Lung microvascular endothelial cell (primary cell): ENCODE results near the gene FH. TPM values are rescaled to one million over a fixed set of nuclear protein-coding genes. Genes with fewer than 3 reads are reported as not detected.

Experiments
- DNase-seq, 2 donors: peaks; one replicate each; pipeline versions ENCODE4 v3.0.0 to v3.0.0-alpha.2; 2010; ENCODE audit warnings: low read depth in 2 of 2
- total RNA-seq: library from RNA; depleted of rRNA; stranded (reverse); fragments of >200 nt; gene quantifications from 2 replicates; pipeline ENCODE4 v1.2.1, GENCODE V29; 2014

Gene FH
- total RNA-seq, 1 donor from 2014 or later, result 52.2 TPM

DNA sequence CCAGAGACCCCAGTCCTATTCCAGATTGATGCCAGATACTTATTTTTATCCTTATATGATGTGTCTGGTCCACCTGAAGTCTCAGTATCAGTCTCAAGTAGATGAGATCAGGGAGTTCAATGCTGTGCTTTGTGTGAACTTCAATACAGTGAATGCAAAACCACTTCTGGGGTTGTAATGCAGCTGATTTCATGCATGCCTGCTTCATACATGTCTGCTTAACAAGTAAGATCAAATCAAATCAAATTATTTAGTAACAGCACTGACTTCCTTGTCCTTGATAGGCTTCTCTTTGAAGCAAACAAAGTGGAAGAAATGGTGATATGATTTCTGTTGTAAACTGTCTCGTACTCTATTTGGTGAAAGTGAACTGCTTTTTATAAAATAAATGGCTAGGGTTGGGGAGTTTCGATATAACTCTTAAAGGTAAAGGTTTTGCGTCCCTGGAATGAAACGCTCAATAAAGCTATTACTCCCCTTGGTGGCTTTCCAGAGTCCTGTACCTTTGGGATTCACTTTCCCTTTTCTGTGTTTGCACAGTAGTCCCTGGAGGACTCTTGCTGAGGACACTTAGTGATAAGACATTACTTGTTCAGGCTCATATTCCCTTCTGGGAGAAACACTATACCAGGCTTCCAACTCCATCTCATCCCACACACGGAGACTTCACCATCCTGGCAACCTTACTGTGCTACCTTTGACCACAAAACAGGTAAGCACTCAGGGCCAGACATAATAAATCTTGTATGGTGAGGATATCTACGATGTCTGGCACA, 59.3 kb downstream of the FH start:
- DNase-seq, result no peak

DNA sequence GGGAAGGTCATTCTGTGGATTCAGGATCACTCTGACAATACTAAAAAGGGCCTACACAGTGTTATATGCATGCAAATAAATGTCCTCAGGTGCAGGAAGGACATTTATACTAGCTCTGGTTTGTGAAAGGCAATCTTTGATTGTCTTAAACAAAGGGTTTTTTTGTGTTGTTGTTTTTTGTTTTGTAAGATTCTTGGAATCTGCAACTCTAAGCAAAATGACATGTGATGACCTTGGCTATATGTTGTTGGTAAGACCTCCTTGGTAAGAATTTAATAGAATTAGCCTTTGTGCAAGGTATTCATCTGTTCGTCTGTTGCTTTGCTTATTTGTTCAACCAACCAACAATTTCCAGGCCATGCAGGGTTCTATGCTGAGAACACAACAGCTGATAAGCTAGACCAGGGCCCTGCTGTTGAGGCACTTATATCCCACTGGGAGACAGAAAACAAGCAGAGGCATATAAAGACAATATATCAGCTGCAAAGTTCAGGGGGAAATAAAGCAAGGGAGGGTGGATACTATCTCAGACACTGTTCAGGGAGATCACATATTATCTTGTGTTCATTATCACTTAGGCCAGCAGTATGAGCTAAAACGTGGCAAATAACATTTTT, 60.3 kb downstream of the FH start:
- DNase-seq, result no peak

DNA sequence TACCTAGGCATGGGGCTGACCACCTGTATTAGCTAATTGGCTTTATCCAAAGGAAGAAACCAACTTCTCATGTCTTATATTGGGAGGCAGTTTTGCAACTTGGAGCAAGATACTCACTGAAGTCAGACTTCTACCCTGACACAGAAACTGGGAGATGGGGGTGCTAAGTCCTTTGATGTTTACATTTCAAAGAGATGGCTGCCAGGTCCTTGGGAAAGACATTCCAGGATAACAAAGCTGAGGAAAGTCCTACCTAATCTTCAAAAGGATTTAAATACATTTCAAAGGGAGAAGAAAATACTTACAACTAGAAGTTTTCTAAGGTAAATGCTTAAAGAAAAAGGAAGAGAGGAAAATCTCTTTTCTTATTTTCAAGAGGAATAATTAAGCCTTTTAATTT, 62.1 kb downstream of the FH start:
- no peak for DNase-seq

DNA sequence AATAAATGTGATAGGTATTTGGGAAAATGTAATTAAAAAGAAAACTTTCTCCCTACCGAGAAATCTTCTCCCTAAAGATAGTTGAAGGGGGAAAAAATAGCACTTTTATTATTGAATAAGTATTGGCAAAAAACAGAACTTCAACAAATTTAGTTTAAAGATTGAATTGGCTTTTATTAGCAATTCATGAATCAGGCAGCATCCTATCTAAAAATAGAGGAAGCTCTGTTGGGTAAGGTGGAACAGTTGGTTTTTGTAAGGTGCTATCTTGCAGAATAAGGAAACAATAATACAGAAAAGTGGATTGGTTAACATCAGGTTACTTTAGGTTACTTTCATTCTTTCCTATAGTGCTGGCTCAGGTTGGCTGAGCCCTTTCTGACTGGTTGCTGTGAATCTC, 62.8 kb downstream of the FH start:
- DNase-seq, result no peak

DNA sequence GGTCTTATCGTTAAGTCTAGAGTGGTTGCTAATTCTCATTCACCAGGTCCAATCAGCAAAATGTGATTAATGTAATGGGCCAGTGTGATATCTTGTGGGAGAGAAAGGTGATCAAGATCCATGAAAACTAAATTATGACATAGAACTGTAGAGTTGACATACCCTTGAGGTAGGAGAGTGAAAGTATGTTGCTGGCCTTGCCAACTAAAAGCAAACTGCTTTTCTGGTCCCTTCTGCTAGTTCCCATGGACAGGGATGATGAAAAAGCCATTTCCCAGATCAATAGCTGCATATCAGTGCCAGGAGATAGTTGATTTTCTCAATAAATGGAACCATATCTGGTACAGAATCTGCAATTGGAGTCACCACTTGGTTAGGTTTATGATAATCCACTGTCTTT, 65.8 kb downstream of the FH start:
- DNase-seq, result no peak

DNA sequence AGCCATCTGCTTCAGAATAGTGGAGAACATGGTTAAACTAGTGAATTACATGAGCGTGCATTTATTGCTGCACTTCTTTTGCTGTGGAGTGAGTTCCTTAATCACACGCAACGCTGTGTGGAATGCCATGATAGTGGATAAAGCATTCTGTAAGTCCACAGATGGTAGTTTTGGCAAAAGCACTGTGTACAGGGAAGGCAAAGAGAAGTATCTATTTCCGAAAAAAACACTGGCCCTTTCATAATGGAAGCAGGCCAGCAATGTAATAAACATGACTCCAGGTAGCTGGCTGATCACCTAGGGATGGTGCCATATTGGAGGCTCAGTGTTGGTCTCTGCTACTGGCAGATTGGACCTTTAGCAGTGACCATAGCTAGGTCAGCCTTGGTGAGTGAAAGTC, 67.6 kb downstream of the FH start:
- DNase-seq, result no peak

Other genes with a start within 250 kb of the FH start
- under 0.01 and 0.22 TPM in 2 replicates for gene RGS7, start 162.6 kb downstream of the FH start, total RNA-seq
- not detected in 2 replicates for gene KMO, start 12.6 kb upstream of the FH start, total RNA-seq
- gene CHML, start 120.6 kb upstream of the FH start, total RNA-seq, result 8.9 and 9.9 TPM in 2 replicates
- gene OPN3, start 120.6 kb upstream of the FH start, total RNA-seq, result 10.9 and 26.2 TPM in 2 replicates
- not detected in 2 replicates for gene WDR64, start 132.5 kb upstream of the FH start, total RNA-seq